ENCODE data around the gene PHLDA2.

PHLDA2 gene

GRCh38 chr11:2961080-2961479, 31.9 kb upstream of the PHLDA2 start:
- H4K20me1 ChIP-seq (ENCODE audit: control insufficient read depth, insufficient read depth, low read depth, low read length): no peaks in the 10 kb centered on the region; the same call in none of the 2 replicates
- no peak overlapping the region for H3K27ac ChIP-seq (ENCODE audit: low read depth, low read length)
- H3F3A ChIP-seq (ENCODE audit: control insufficient read depth, insufficient read depth): 0 out of 2 replicates have a peak, but pooled peaks cover 5% of the 10 kb centered on the region
- H3K9me2 ChIP-seq (replicated peaks; ENCODE audit: control insufficient read depth, low read length): no peaks in the 10 kb centered on the region
- H3K4me1 ChIP-seq (ENCODE audit: control insufficient read depth, low read length): peaks cover 3% of the 10 kb centered on the region; the same call in 1 of the 2 replicates
- no peak for TF ChIP-seq CTCF (IDR thresholded peaks at IDR 0.05; ENCODE audit: low read depth, low read length, poor library complexity, severe bottlenecking)
- H3K4me3 ChIP-seq (ENCODE audit: low read length): no peak overlapping the region
- no peaks in the 10 kb centered on the region for H3K27me3 ChIP-seq (ENCODE audit: control insufficient read depth, low read length)
- H3K9me3 ChIP-seq (ENCODE audit: control insufficient read depth, insufficient read depth, low read length): no peaks in the 10 kb centered on the region
- peaks cover 99% of the 10 kb centered on the region for H3K36me3 ChIP-seq (ENCODE audit: control insufficient read depth, low read length)
- H3K4me2 ChIP-seq (ENCODE audit: low read length): no peak overlapping the region
- H3K79me2 ChIP-seq (ENCODE audit: control insufficient read depth, low read length): peaks cover 61% of the 10 kb centered on the region

- TF ChIP-seq CTCF (IDR thresholded peaks at IDR 0.05; ENCODE audit: low read depth, low read length, poor library complexity, severe bottlenecking) (no peak), EZH2phosphoT487 (IDR thresholded peaks at IDR 0.05; ENCODE audit: borderline replicate concordance, low read length) (no peak)
- Histone ChIP-seq H3F3A (ENCODE audit: control insufficient read depth, insufficient read depth) (0 out of 2 replicates have a peak, but pooled peaks cover 5% of the 10 kb centered on the region), H3K27me3 (ENCODE audit: control insufficient read depth, low read length) (no peaks in the 10 kb centered on the region), H3K9me3 (ENCODE audit: control insufficient read depth, insufficient read depth, low read length) (no peaks in the 10 kb centered on the region), H3K79me2 (ENCODE audit: control insufficient read depth, low read length) (peaks cover 51% of the 10 kb centered on the region), H3K4me3 (ENCODE audit: low read length) (no peak overlapping the region), H3K4me1 (ENCODE audit: control insufficient read depth, low read length) (peaks cover 3% of the 10 kb centered on the region; the same call in 1 of the 2 replicates), H3K4me2 (ENCODE audit: low read length) (no peak overlapping the region), H3K27ac (ENCODE audit: low read depth, low read length) (no peak overlapping the region), H3K36me3 (ENCODE audit: control insufficient read depth, low read length) (peaks cover 99% of the 10 kb centered on the region), H3K9me2 (replicated peaks; ENCODE audit: control insufficient read depth, low read length) (no peaks in the 10 kb centered on the region), H4K20me1 (ENCODE audit: control insufficient read depth, insufficient read depth, low read depth, low read length) (no peaks in the 10 kb centered on the region; the same call in none of the 2 replicates)
Observed at GRCh38 chr11:2960139-2960538, 30.9 kb upstream of the PHLDA2 start.

- no peak for TF ChIP-seq CTCF (IDR thresholded peaks at IDR 0.05; ENCODE audit: low read depth, low read length, poor library complexity, severe bottlenecking)
- no peak for TF ChIP-seq EZH2phosphoT487 (IDR thresholded peaks at IDR 0.05; ENCODE audit: borderline replicate concordance, low read length)
- H3K4me3 ChIP-seq (ENCODE audit: low read length): no peak overlapping the region
- H3K36me3 ChIP-seq (ENCODE audit: control insufficient read depth, low read length): peaks cover 99% of the 10 kb centered on the region
- H3K9me3 ChIP-seq (ENCODE audit: control insufficient read depth, insufficient read depth, low read length): no peaks in the 10 kb centered on the region
- H3K79me2 ChIP-seq (ENCODE audit: control insufficient read depth, low read length): peaks cover 32% of the 10 kb centered on the region
- H3K27ac ChIP-seq (ENCODE audit: low read depth, low read length): no peak overlapping the region
- H3K4me1 ChIP-seq (ENCODE audit: control insufficient read depth, low read length): peaks cover 3% of the 10 kb centered on the region; the same call in 1 of the 2 replicates
- H3K9me2 ChIP-seq (replicated peaks; ENCODE audit: control insufficient read depth, low read length): no peaks in the 10 kb centered on the region
- H3K4me2 ChIP-seq (ENCODE audit: low read length): no peak overlapping the region
- H3K27me3 ChIP-seq (ENCODE audit: control insufficient read depth, low read length): no peaks in the 10 kb centered on the region
- H4K20me1 ChIP-seq (ENCODE audit: control insufficient read depth, insufficient read depth, low read depth, low read length): no peaks in the 10 kb centered on the region; the same call in none of the 2 replicates
- H3F3A ChIP-seq (ENCODE audit: control insufficient read depth, insufficient read depth): 0 out of 2 replicates have a peak, but pooled peaks cover 5% of the 10 kb centered on the region
Observed at GRCh38 chr11:2958251-2958650, 29.0 kb upstream of the PHLDA2 start.

Measured in DOHH2 (cell line).